Keratinocyte (primary cell): Measurements from ENCODE around the gene CYP2E1.
"Not testable (repeated sequence)": the region's sequence is repeated elsewhere in the genome, so short reads cannot be mapped to it uniquely, and the experiment has no call there.

Experiments
- EZH2 ChIP-seq: IDR thresholded peaks from one replicate; pipeline ENCODE4 v1.6.1; 2012; ENCODE audit warnings: inconsistent platforms, mild to moderate bottlenecking, low read length, moderate library complexity
- TF ChIP-seq, protein P1 (sequence below), 3 experiments: IDR thresholded peaks in 1 of 3; conservative IDR thresholded peaks in 1 of 3; optimal IDR thresholded peaks in 1 of 3; 2 replicates in 2 of 3; 3 replicates in 1 of 3; pipeline versions ENCODE3 to v1.5.1; 2011; ENCODE audit warnings: low read length in 3 of 3, mild to moderate bottlenecking in 3 of 3, moderate library complexity in 2 of 3, control low read depth in 1 of 3, inconsistent platforms in 1 of 3; ENCODE audit not compliant: insufficient read depth in 2 of 3; ENCODE audit errors: extremely low read depth in 1 of 3

DNA sequence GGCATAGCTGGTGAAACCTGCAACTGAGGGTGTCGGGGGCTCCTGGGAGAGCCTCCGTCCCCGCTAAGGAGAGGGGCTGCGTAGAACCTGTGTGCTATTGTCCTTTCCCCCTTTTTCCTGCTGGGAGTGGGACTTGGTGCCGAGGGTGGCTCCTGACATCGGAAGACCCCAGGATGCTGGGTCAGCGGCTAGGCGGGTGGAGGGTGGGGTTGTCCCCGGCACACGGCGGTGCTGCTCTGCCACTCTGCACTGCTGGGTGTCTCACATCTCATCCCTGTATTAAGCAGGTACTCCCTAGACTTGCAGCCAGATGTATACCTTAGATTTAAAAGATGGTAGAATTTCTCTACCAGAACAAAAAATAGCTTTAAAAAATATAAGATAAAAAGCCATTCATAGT lies 44.9 kb downstream of the CYP2E1 start:
- TF ChIP-seq, protein P1, sequence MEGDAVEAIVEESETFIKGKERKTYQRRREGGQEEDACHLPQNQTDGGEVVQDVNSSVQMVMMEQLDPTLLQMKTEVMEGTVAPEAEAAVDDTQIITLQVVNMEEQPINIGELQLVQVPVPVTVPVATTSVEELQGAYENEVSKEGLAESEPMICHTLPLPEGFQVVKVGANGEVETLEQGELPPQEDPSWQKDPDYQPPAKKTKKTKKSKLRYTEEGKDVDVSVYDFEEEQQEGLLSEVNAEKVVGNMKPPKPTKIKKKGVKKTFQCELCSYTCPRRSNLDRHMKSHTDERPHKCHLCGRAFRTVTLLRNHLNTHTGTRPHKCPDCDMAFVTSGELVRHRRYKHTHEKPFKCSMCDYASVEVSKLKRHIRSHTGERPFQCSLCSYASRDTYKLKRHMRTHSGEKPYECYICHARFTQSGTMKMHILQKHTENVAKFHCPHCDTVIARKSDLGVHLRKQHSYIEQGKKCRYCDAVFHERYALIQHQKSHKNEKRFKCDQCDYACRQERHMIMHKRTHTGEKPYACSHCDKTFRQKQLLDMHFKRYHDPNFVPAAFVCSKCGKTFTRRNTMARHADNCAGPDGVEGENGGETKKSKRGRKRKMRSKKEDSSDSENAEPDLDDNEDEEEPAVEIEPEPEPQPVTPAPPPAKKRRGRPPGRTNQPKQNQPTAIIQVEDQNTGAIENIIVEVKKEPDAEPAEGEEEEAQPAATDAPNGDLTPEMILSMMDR (optimal IDR thresholded peaks at IDR 0.05 in 1 of 3, IDR thresholded peaks at IDR 0.05 in 1 of 3, conservative IDR thresholded peaks at IDR 0.05 in 1 of 3; ENCODE audit: extremely low read depth in 1 of 3, insufficient read depth in 2 of 3, low read length in 3 of 3): not testable (repeated sequence)
- not testable (repeated sequence) for TF ChIP-seq EZH2
